GM18499 (cell line): ENCODE results near the gene BPIFB3.
"Not testable (repeated sequence)": the region's sequence is repeated elsewhere in the genome, so short reads cannot be mapped to it uniquely, and the experiment has no call there.

ENCODE experiments used
- ATAC-seq: cut with Tn5 transposase; IDR thresholded peaks from one replicate; pipeline ENCODE4 v1.9.1; 2021; ENCODE audit warnings: moderate number of reproducible peaks; ENCODE audit not compliant: insufficient read depth, unreplicated experiment

The BPIFB3 gene

DNA sequence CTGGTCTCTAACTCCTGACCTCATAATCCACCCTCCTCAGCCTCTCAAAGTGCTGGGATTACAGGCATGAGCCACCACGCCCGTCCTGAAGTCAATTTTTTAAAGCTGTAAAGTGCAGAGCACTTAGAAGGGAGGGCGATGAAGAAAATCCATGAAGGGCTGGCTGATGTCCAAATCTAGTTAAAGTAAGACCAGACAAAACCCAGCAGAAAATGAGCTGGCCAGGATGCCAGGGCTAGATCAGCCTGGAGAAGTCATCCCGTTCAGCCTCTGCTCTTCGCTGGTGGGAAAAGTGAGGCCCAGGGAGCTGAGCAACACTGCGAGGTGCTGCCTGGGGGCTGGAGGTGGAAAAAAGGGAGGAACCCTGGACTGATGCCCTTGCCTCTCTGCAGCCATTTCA is 28.8 kb downstream of the BPIFB3 start:
- ATAC-seq = no peak

DNA sequence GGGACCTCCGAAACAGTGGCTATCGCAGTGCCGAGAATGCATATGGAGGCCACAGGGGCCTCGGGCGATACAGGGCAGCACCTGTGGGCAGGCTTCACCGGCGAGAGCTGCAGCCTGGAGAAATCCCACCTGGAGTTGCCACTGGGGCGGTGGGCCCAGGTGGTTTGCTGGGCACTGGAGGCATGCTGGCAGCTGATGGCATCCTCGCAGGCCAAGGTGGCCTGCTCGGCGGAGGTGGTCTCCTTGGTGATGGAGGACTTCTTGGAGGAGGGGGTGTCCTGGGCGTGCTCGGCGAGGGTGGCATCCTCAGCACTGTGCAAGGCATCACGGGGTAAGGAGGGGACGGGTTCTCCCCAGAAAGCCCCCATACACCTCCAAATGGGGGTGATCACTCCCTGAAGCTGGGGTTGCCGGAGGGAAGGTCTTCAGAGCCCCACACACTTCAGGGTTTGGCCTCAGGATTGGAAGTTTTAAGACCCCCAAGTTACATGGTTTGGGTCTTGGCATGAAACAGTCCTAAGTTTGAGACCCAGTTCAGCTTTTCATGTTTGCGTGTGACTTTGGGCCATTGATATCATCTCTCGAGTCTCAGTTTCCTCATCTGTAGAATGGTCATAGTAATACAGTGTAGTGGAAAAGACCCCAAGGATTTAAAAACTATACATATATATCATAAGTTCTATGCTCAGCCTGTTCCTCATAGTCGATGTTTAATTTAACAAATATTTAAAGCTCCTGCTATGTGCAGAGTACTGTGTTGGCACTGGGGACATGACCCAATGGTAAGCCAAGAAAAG is 30.0 kb downstream of the BPIFB3 start:
- no peak for ATAC-seq

DNA sequence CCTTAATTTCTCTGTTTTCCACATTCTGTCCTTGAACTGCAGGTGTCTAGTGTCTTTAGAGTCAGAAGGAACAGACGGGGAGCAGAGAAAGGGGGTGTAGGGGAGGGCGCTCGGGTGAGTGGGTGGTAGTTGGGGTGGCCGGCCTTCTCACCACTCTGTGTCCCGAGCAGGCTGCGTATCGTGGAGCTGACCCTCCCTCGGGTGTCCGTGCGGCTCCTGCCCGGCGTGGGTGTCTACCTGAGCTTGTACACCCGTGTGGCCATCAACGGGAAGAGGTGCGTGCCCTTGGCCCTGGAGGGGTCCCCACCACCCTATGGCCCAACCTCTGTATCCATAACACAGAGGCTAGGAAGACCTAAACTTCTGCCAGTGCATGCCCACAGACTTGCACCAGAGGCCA is 31.0 kb downstream of the BPIFB3 start:
- no peak for ATAC-seq

DNA sequence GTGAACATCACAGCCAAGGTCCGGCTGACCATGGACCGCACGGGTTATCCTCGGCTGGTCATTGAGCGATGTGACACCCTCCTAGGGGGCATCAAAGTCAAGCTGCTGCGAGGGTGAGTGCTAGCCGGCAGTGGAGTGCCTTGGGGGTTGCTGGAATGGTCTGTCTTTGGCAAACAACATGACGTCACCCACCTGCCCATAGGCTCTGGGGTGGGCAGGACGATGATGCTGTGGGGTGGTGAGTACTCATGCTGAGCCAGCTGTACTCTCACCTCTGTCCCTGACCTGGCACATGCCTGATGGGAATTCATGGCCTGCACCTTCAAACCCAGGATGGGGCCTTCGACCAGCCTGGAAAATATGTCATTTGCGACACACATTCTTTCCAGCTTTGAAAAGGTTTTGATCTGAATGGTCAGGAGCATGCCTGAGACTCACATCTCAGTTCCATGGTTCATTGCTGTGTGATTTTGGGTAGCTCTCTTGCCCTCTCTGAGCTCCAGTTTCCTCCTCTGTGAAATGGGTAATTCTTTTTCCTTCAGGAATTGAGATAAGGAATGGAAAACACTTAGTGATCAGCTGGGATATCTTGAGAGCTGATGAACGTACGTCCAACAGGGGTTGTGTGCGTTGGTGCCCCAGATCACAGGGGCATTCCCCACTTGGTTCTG is 32.5 kb downstream of the BPIFB3 start:
- no peak for ATAC-seq

DNA sequence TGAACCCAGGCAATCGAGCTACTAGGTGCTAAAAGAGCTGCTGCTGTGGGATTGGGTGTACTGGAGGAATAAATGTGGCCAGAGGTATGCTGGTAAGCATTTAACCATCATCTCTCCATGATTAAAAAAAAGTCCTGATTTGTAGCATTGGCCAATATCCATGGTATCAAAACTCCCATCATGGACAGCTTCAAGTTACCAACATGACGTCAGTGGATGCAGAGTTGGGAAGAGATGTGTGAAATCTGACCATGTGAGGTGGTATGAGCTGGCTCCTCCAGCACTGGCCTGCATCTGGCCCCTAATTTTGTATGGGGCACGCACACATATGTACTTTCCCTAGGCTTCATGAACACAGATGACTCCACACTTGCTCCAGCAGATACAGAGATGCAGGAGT is 37.4 kb downstream of the BPIFB3 start:
- no peak for ATAC-seq

DNA sequence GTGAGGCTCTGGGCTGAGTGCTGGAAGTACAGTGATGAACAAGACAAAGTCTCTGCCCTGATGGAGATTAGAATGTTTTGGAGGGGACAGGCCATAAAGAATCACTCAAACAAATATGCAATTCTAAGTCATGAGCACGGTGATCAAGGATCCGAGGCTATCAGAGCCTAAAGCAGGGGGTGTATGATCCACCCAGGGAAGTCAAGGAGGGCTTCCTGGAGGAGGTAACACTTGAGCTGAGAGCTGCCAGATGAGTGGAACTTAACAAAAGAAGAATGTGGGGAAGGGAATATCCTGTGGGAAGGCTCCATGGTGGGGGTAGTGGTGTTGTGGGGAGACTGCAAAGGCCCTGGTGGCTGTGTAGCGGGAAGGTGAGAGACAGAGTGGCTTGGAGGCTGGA is 38.0 kb downstream of the BPIFB3 start:
- no peak for ATAC-seq

DNA sequence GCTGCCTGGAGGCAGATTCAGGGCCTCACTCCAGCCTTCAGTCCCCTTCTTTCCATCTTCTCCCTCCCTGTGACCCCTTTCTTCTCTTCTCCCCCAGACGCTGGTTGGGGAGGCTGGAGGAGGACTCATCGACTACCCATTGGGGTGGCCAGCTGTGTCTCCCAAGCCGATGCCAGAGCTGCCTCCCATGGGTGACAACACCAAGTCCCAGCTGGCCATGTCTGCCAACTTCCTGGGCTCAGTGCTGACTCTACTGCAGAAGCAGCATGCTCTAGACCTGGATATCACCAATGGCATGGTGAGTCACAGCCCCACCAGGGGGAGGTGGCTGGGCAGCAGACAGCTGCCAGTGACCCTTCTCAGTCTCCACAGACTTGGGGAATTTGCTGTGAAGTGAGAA is 38.7 kb downstream of the BPIFB3 start:
- no peak for ATAC-seq

DNA sequence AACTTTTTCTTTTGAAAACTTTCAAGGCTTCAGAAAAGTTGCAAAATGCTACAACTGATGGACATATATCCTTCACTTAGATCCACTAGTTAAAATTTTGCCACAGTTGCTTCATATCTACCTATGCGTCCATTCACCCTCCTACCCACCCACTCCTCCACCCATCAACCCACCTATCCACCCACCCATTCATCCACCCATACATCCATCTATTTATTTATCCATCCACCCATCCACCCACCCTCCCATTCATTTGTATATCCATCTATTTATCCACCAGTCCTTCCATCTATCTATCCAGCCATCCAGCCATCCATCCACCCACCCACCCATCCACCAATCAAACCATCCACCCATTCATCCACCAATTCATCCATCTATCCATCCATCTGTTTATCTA is 39.4 kb downstream of the BPIFB3 start:
- no peak for ATAC-seq

DNA sequence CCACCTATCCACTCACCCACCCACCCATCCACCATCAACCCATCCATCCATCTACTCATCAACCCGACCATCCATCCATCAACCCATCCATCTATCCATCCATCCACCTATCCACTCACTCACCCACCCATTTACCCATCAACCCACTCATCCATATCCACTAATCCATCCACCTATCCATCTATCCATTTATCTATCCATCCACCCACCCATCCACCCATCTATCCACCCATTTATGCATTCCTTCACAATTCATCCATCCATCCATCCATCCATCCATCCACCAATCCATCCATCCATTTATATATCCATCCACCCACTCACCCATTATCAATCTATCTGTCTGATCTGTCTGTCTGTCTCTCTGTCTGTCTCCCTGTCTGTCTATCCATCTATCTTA is 39.9 kb downstream of the BPIFB3 start:
- no peak for ATAC-seq

DNA sequence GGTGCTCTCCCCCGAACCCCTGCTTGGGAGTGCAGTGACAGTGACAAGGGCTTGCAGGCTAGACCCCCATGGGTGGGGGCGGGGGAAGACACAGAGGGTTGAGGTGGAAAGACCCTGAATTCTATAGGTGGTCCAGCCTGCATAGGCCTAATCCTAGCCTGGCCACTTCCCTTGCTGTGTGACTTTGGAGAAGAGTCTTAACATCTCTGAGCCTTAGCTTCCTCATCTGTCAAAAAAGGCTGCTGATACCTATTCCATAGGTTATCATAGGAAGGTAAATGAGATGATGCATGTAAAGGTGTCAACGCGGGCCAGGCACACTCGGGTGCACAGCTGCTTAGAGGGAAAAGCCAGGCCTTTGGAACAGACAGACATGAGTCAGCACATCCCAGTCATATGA is 41.5 kb downstream of the BPIFB3 start:
- ATAC-seq = no peak

DNA sequence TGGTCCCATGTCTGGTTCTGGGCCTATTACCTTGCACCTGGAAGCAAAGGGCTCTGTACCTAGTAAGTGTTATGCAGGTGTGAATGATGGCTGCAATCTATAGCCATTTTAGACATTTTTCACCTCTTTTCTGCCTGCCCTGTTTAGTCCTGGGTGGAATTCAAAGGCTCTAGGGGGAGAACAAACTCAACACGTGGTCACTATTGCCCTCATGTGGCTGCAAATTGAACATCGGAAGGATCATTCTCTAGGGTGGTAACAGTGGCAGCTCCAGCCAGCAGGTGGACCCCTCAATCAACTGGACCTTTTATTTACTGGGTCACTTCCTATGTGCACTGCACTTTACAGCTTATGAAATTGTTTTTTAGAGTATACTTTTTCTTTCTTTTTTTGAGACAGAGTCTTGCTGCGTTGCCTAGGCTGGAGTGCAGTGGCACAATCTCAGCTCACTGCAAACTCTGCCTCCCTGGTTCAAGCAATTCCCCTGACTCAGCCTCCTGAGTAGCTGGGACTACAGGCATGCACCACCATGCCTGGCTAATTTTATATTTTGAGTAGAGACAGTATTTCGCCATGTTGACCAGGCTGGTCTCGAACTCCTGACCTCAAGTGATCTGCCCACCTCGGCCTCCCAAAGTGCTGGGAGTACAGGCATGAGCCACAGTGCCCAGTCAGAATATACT is 42.3 kb downstream of the BPIFB3 start:
- not testable (repeated sequence) for ATAC-seq

DNA sequence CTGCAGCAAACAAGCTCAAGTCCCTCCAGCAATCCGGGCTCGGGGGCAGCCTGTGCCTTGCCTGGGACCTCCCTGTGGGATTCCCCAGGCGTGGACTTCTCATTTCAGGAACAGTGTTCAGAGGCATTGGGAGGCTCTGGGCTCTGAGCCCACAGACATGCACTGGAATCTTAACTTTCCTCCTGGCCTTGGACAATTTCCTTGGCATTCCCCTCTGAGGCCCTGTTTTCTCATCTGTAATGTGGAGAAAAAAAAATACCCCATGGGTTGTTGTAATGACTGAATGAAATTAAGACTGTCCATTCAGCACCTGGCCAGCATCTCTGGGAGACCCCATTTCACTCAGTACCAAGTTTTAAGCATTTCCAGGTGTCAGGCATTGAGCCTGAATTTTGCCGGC is 43.3 kb downstream of the BPIFB3 start:
- ATAC-seq = no peak

DNA sequence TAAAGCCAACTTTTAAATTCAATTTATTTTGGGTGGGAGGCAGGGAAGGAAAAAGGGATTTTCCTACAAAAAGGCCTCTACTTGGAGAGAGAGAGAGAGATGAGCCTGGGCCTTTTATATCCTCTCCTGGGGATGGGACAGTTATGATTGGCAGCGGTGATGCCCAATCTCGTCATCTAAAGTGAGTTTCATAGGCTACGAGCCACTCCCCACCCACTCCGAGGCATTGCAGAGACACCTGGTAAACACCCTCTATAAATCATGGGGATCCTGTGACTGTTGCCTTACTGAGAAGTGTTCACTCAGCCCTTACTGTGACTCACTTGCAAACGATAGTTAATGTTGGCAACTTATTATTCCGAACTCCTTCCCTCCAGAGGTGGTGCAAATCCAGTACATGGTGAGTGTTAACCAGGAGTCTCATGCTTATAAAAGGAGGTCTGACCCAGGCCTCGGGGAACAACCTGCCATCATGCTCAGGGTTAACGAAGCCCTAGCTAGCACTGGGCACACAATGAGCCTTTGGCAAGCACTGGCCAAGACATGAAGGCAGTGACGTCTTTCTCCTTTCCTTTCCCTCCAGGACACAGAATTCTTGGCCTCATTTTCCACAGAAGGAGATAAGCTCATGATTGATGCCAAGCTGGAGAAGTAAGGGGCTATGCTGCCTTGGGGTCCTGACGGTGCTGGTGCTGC is 46.3 kb downstream of the BPIFB3 start:
- no peak for ATAC-seq

DNA sequence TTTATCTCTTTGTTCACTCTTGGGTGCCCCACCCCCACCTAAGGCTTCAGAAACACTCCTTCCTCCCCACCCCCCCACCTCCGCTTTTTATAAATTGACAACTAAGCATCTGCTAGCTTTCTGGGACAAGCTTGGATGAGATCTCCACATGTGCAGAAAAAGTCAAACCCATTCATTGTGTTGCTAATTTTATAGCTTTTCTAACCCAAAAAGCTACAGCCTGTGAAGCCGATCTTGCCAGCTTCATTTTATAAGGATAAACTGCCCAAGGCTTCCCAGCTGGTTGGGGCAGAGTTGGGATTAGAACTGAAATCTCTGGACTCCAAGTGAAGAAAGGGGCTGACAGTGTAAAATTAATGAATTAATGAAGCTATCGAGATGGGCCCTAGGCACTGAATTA is 49.9 kb downstream of the BPIFB3 start:
- ATAC-seq = no peak

DNA sequence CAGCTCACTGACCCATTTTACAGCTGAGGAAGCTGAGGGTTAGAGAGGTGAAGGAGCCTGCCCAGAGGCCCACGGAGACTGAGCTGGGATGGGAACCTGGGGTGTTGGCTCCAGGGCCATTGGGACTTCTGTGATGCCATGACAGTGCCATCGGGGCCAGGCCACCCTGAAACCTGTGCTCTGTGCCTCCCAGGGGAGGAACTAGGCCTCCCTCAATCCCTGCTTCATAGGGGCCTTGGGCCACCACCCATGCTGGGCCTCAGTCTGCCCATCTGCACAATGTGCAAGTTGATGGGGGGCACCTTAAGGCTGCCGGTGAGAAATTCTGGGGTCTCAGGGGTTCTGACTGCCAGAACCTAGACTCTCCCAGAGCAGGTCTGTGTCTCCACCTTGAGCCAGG is 50.6 kb downstream of the BPIFB3 start:
- no peak for ATAC-seq

DNA sequence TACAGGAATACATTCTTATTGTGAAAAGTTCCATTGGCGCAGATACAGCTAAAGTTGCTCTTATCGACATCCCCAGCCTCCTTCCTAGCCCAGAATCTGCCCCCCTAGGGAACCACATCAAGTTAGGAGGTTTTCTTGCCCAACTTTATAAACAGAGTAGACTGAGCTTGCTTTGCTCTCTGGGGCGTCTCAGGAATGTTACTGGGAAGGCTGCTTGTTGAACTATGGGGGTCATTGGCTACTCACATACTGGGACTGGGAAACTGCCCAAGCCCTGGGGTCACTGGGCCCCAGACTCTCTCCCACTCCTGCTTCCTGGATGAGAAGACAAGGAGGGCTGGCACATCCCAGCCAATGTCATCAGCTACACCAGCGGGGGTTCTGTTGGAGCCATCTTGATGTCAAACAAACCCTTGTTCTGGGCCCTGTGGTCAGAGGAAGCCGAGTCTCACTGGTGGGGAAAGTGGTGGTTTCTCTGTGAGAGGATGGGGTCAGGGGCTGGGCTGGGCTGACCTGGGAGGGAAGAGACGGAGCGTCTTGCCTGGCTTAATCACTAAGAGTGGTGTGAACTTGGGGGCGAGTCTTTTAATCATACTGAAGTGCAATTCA is 51.7 kb downstream of the BPIFB3 start:
- ATAC-seq = no peak

DNA sequence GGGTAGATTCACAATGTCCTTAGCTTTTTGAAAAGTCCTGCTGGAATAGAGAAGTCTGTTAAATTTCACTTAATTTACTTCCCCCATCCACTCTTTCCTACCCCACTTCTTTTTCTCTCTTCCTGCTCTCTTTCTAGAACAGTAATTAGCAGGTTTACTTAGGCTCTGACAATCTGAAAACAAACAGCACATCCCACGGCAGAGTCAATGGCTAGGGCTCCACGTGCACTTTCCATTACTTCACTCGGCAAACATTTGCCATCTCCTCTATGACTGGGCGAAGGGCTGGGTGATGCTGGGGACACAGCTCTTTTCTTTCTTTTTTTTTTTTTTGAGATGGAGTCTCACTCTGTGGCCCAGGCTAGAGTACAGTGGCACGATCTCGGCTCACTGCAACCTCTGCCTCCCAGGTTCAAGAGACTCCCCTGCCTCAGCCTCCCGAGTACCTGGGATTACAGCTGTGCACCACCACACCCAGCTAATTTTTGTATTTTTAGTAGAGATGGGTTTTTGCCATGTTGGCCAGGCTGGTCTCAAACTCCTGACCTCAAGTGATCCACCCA is 52.4 kb downstream of the BPIFB3 start:
- not testable (repeated sequence) for ATAC-seq

DNA sequence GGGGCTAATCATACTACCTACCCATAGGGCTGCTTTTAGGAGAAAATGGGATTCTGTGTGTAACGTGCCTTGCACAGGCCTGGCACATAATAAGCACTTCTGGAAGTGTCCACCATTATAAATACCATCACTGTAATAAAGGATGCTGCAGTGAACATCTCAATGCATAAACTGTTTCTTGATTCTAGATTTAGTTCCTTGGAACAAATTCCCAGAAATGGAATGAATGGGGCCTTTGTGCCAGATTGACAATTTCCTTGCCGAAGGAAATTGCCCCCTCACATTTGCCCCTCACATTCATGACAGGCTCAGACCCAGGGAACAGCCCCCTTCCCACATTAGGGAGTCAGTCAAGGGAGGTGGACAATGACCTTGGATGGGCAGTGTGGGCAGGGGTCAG is 55.0 kb downstream of the BPIFB3 start:
- no peak for ATAC-seq

DNA sequence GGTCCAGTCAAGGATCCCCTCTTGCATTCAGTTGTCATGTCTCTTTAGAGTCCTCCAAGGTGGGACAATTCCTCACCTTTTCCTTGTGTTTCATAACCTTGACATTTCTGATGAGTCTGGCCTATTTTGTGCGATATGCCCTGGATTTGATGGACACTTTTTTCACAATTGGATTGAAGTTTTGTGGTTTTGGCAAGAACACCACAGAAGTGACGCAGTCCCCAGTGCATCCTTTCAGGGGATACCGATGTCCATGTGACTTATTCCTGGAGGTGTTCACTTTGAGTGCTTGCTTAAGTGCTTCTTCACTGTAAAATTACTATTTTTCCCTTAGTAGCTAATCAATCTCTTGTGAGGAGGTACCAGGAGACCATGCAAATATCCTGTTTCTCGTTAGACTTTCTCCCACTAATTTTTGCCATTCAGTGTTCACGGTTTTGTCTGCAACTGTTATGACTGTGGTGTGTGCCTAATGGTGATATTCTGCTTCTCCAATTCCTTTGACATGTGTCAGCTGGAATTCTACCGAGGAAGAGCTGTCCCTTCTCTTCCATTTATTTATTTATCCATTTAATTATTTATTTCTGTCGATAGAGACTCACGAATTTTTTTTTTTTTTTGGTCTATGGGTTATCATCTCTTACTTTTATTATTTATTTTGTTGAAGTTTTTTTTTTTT is 56.6 kb downstream of the BPIFB3 start:
- no peak for ATAC-seq

DNA sequence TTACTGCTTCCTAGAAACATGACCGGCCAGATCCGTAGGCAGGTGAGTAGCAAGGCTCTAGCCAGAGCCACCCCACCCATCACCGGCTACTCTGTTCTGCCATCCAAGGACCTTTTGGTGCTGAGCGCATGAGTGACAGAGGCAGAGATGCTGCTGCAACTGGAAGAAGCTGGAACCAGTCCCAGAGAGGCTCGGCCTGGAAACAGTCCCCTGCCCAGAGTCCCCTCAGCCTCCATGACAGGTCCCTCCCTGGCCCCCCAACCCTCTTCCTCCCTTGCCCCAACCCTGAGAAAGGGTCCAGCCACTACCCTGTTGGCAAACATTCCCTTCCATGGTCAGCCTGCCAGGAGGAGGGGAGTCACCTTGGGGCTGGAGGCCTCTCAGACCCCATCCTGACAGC is 57.6 kb downstream of the BPIFB3 start:
- ATAC-seq = no peak
